T-helper 22 cell (primary cell): ENCODE measurements around the gene CDO1.
"Not testable (repeated sequence)": the region's sequence is repeated elsewhere in the genome, so short reads cannot be mapped to it uniquely, and the experiment has no call there.

Experiments used
- DNase-seq: peaks from one replicate; pipeline ENCODE4 v3.0.0-alpha.2; 2020; ENCODE audit warnings: low read depth

The CDO1 gene

DNA sequence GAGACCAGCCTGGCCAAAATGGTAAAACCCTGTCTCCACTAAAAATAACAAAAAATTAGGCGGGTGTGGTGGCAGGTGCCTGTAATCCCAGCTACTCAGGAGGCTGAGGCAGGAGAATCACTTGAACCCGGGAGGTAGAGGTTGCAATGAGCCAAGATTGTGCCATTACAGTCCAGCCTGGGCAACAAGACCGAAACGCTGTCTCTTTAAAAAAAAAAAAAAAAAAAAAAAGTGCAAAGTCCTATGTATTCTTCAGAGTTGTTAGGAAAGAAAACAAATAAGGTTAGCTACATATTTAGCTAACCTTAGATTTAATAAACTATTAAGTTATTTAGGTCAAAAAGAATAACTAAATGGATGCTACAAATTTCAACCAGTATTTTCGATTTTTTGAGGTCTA, 13.5 kb upstream of the CDO1 start:
- no peak for DNase-seq

DNA sequence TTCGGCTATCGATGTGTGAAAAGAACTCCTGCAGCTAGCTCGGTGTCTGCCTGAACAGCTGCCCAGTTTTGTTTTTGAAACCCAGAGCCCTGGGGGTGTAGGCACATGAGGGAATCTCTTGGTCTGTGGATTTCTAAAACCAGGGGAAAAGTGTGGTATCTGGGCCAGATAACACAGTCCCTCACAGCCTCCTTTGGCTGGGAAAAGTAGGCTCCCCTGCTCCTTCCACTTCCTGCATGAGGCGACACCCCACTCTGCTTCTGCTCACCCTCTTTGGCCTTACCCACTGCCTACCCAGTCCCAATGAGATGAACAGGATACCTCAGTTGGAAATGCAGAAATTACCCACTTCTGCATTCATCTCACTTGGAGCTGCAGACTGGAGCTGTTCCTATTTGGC, 9.5 kb upstream of the CDO1 start:
- DNase-seq: no peak

DNA sequence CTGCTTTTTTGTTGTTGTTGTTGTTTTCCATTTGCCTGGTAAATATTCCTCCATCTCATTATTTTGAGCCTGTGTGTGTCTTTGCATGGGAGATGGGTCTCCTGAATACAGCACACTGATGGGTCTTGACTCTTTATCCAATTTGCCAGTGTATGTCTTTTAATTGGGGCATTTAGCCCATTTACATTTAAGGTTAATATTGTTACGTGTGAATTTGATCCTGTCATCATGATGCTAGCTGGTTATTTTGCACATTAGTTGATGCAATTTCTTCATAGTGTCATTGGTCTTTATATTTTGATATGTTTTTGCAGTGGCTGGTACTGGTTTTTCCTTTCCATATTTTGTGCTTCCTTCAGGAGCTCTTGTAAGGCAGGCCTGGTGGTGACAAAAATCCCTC, 8.5 kb upstream of the CDO1 start:
- not testable (repeated sequence) for DNase-seq

DNA sequence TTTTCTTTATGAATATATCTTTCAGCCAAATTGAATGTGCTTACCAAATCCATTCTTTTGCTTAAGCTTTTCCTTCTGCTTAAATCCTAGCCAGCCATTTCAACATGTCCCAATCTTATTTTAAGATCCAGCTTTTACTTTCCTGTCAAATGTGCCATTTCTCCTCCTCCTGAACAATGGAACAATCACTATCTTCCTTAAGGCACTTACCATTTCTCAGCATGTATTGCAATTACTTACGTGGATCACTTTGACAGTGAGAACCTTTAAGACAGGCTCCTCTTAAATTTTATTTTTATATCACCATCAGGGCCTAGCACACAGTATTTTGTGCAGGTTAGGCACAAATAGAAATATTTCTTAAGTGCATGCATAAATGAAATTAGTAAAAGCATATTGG, 4.4 kb upstream of the CDO1 start:
- DNase-seq: no peak

DNA sequence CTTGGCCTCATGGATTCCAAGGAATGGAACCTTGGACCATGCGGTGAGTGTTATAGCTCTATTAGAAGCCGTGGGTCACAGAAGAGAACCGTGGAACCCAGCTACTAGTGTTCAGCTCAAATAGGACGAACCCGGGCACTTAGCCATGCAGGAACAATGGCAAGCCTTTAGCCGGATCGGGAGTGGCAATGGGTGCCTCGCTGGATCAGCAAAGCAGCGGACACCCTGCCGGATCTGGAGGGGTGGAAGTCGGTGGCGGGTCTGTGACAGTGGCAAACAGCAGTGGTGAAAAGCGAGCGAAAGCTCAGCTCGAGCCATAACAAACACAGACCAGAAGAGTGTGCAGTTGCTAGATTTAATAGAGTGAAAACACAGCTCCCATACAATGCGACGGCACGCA, 2.4 kb upstream of the CDO1 start:
- no peak for DNase-seq

DNA sequence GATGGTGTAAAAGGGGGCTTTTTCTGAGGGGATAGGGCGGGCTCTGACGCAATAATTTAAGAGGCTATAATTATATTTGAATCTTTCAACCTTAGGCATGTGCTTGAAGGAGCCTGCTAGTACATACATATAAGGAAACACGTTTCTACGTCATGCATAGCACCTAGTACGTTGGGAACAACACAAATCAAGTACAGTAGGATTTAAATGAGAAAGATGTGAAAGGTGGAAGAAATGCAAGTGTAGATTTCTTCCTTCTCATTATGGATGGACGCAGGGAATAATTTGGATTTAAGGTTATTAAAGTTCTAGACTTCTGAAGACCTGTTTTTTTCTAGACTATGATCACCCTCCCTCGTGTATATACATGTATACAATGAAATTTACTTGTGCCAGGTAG, 927 bp upstream of the CDO1 start:
- no peak for DNase-seq

DNA sequence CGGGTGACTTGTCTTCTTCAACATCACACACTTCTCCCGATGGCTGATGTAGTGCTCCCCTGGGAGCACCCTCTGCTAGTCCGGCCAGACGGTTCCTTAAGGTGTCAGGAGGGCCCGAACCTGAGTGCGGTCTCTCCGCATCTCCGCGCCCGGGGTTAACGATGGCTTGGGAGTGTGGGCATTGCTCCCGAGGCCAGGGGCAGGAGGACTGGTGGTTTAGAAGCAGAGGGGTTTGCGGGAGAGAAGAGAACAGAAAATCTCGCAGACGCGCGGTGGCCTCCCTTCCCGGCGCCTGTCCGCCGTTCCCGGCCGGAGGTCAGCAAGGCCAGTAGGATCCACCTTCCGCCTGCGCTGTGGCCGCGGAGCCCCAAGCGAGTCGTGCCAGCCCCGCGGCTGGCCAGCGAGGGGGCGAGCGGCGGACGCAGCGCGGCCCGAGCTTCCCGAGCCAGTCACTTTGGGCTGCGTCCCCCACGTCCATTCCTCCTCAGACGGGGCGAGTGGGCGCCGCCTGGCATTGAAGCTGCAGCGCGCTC, 700 bp downstream of the CDO1 start:
- DNase-seq: no peak

DNA sequence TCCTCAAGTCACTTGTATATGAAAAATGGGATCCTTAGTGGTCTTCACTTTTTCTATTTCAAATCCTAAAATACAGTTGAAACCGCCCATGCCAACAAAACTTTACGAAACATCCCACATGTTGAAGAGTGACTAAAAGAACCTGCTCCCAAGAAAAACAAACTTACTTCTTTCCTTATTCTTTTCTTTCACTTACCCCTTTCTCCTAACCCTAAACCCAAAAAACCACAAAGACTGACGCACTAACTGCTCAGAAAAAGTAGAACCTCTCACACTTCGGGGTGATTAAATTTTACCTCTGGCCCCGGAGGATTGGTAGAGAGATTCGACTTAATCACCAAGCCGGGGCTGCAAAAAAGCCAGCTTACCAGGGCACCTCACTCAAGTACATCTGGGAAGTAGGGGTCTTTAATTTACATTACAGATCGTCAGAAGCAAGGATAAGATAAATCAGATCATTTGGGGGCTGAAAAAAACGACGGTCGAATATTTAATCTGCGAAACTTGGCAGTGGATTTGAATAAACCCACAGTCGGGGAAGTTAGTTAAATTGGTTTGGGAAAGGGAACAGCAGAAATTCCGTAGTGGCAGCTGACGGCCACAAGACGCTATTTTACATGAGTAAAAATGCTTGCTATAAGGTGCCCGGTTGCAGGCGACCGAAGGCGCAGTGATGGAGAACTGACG, 1.3 kb downstream of the CDO1 start:
- no peak for DNase-seq

DNA sequence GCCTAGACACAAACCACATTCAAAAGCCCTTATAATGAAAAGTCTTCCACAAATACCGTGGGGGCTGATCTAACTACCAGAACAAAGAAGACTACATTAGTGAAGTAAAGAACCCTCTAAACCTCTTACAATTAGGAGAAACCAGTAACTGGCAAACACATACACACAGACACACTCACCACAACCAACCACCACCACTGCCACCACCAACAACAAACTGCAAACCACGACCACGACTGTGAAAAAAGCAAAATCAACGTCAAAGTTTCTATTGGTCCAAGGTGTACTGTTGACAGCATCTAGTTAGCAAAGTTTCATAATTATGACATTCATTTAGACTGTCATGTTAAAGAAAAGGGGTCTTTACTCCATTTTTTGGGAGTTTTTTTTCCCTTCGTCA, 2.7 kb downstream of the CDO1 start:
- no peak for DNase-seq

DNA sequence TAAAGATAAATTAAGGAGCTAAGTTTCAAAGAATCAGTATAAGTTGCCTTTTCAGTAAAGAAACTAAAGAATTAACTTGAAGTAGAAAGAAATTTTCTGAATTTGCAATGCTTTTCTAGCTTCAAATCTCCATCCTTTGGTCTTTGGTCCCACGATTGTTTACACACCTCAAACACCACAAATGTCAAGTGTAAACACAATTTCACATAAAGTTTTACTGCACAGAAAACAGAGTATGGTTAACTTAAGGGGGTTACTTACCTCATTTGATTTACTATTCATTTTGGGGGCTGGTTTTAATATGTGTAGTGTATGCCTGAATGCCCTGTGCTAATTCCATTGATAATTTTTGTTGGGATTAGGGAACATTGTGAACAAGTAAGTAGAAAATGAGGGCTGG, 4.1 kb downstream of the CDO1 start:
- DNase-seq: no peak

DNA sequence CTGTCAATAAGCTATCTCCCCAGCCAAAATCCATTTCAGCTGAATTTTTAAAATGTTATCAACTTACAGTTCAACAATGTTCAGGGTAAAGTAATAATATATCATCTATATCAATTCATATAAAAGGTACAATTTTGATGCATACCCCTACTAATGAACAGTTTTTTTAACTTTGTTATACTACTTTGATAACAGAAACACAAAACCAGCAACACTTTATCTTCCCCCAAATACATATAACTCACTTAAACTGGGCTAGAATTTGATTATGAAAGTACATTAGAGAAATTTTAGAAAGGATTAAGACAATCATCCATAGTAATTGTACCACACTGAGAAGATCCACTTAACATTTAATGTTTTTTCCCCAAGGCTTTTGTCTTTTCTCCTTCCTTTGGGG, 5.1 kb downstream of the CDO1 start:
- no peak for DNase-seq

DNA sequence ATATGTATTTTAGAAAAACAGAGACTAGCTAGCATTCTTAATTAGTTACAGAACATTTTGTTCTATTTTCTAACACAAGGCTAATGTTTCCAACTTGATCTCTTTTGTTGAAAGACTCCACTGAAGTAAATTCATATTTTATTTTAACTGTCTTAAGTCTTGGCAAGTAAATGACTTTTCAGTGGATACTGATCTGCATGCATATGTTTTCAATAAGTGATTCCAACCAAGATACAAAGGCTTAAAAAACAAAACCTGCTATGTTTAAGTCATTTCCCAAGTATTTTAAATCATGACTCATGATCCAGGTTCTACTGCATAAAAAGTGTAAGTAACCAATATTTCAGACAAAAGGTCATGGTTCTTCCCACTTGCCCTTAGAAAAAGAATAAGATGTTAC, 5.7 kb downstream of the CDO1 start:
- no peak for DNase-seq

DNA sequence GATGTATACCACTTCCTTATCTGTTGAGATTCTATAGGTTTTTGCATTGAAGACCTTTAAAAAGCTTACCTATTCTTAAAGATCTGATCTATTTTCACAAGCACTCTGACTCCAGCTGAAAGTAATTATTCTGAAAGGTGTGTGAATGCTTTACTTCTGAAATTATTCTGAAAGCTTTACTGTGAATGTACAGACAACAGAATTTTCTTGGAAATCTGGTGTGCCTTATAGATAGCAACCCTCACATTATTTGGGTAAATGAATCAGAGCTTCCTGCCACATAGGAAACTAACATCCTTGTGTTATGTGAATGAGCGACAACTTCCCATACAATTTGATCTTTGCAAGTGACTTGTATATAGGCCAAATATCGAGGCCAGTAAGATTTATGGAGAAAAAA, 6.5 kb downstream of the CDO1 start:
- DNase-seq: no peak

DNA sequence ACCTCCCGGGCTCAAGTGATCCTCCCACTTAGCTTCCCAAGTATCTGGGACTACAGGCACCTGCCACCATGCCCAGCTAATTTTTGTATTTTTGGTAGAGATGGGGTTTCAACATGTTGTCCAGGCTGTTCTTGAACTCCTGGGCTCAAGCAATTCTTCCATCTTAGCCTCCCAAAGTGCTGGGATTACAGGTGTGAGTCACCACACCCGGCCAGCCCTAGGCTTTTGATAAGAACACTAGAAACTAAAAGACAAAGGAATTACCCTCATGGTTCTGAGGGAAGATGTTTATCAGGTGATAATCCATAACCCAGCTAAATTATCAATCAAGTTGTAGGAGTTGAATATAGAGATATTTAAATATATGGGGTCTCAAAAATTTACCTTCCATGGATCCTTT, 8.4 kb downstream of the CDO1 start:
- not testable (repeated sequence) for DNase-seq

DNA sequence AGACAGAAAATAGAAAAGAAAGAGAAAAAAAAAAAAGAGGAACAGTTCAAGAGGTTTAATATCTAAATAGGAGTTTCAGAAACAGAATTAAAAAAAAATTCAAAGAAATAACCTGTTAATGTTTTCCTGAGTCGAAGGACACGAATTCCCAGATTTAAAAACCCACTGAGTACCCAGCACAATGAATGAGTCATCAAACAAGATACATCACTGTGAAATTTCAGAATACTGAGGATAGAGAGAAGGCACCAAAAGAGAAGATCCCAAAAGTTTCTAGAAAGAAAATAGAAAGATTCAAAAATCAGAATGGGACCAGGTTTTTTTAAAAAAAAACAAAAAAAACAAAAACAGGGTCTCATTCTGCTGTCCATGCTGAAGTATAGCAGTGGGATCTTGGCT, 8.8 kb downstream of the CDO1 start:
- no peak for DNase-seq

DNA sequence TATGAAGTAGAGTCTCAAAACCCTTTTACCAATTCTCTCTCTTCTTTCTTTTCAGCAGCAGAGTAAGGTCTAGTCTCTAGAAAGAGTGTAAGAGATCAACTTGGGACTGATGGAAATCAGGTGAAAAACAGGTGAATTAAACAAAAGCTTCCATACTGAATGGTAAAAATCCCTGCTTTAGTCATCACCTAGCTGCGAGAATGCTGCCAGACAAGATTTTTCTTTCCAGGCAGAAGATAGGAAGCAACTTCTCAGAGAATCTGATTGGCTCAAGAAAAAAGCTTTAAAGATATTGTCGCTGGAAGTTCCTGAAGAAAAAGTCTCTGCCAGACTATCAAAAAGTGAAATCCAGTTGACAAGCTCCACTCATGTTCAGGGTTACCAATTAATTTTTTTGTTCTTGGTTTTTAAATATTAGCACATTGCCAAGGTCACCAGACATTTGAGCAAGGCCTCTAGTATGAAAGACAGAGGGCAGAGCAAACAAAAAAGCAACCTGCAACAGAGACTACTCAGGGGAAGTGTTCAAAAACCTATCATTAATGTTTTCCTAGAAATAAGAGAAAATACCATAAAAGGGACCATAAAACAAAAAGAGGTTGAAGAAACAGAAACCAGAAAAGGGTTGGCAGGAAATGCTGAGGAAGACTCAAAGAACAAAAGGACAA, 9.3 kb downstream of the CDO1 start:
- no peak for DNase-seq

DNA sequence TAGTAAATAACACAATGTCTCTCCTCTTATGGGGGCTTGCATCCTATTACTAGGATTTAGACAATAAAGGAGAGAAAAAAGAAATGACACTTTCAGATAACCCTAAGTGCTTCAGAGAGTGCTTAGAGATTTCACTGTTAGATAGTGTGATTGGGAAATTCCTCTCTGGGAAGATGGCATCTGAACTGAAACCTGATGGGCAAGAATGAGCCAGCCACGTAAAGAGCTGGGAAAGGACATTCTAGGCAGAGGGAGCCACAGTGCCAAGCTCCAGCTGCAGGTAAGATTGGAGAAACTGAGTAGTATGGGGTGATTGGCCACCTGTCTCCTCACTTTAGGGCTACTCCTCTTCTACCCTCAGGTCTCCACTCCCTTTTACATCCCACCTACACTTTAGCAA, 14.5 kb downstream of the CDO1 start:
- DNase-seq: no peak

DNA sequence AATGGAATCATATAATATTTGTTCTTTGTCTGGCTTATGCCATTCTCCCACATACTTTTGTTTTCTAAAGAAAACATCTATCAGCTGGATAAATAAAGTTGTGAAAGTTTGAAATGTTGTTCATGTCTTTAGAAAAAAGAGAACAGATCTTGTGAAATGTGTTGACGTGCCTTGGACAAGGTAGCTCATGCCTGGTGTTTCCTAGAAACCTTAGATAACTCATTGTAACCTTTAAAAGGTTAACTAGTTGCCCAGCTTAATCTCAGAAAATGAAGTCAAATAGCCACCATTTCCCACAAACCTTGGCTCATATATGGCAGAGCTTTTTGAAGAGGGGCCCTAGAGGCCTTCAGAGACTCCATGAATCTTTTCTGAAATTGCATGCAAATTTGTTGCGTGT, 15.3 kb downstream of the CDO1 start:
- no peak for DNase-seq

DNA sequence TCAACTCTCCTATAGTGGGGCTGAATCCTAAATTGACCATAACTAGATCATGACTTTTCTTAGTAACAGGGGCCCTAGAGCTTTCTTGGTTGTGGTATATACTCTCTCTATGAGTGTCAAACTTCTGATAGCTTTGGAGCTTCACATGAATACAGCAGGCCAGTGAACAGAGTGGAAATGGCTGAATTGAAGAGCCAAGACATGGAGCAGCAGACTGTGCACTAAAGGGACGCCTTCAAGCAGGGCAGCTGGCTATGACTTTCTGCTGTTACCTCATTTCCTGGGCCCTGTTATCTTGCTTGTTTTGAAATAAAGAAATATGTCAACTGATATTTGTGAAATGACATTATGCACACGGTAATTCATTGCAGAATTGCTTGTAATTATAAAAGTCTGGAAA, 16.4 kb downstream of the CDO1 start:
- no peak for DNase-seq

DNA sequence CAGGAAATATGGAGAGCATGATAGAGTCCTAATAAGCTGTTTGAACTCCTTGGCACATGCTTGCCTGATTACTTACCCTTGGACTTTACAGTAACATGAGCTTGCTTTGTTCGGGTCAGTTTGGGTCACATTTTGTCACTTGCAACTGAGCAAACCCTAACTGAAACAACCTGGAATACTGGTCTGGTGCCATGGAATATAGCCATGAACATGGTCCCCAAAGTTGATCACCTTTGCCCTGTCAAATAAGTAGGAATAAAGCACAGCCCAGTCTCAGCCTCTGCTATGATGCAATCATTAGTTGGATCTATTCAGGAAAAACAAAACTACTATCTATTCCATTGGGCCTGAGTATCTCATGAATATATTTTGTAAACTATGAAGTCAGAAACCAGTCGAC, 18.2 kb downstream of the CDO1 start:
- DNase-seq: no peak

DNA sequence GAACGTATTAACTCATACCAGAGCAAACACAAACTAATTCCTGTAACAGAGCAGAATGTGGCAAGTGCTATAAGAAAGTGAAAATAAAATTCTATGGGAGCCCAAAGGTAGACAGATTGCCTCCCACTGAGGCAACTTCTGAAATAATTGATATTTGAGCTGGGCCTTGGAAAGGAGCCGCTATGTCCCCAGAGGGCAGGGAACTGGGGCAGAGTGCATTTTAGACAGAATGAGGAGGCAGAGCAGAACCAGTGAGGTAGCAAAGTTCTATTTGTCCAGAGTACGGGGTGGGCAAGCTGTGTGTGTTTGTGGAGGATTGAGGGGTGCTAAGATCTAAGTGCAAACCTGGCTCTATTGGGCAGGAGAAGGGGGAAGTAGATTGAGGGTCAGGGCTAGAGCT, 19.8 kb downstream of the CDO1 start:
- DNase-seq: no peak

DNA sequence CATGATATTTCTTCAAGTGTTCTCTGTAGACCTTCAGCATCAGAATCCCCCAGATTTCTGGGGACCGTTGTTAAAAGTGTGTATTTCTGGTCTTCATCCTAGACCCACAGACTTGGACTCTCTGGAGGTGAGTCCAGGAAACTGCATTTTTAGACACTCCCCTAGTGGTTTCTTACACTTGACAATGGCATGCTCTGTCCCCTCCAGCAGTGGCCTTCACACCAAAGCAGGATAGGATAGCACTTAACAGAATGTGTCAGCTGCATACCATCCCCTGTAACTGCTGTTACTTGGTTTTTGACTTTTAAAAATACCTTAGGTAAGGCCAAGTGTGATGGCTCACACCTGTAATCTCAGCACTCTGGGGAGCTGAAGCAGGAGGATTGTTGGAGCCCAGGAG, 20.8 kb downstream of the CDO1 start:
- no peak for DNase-seq

DNA sequence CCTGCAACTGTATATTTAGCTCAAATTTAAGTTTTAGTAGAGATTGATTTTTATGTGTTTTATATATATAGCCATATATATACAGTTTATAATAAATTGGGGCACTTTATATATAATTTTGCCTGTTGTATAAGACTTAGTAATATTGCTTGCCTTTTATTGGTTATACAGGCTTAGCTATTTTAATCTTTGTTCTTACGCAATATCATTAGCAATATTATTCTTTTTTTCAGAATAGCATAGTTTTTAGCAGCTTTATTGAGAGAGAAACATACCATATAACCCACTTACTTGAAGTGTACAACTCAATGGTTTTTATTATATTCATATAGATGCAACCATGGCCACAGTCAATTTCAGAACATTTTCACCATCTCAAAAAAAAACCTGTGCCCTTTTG, 28.0 kb downstream of the CDO1 start:
- no peak for DNase-seq

DNA sequence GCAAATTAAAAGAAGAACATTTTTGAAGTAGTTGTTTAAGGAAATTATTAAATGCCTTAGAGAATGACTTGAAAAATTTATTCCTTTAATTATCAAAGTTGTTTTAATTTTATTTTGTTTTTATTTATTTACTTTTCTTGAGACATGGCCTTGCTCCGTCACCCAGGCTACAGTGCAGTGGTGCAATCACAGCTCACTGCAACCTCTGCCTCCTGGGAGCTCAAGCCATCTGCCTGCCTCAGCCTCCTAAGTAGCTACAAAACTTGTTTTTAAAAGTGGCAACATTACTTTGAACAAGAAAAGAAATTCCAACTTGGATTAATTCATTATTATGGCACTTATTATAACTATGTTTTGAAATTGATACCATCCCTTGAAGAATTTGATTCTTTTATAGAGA, 29.0 kb downstream of the CDO1 start:
- no peak for DNase-seq
